ENCODE measurements around the gene TMEM108. TPM values are rescaled to one million over a fixed set of nuclear protein-coding genes. Genes with fewer than 3 reads are reported as not detected.

TMEM108 gene
- polyA plus RNA-seq, 1 of the 3 experiments (the other 2 are of a cell fraction) = 8.6 TPM

DNA sequence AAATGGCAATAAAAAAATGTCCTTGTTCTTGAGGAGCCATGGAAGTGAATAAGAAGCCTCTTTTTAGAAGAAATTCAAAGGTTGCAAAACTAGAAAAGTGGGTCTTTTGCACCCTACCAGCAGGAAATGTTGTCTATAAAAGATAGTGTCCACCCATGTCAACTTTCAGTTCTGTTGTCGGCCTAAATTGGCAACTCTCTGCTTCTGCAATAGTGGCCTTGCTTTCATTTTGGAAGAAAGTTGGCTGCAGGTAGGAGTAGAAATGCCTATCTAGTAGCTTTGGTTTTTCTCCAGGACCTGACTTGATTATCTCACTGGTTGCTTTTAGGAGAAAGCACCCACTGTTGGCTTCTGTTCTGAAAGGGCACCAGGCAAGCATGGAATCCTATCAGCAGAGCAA lies 85.4 kb downstream of the TMEM108 start:
- H3K27me3 ChIP-seq (ENCODE audit: insufficient read depth) = no peaks in the 10 kb centered on the region
- peaks cover 0 to 21% of the 10 kb centered on the region in 2 experiments; a peak in 2 of 4 replicates for H3K4me1 ChIP-seq (ENCODE audit: control insufficient read depth in 1 of 2, insufficient read depth in 2 of 2, low read depth in 1 of 2, low read length in 1 of 2)
- no peaks in the 10 kb centered on the region for H3K36me3 ChIP-seq (replicated peaks in 1 of 2; ENCODE audit: control insufficient read depth in 1 of 2, insufficient read depth in 2 of 2, low read length in 1 of 2)
- H3K79me2 ChIP-seq (ENCODE audit: insufficient read depth) = no peaks in the 10 kb centered on the region
- peak overlapping the region in 1 of 2 experiments; percentile 98; a peak in 2 of 4 replicates for H3K27ac ChIP-seq (ENCODE audit: low read depth in 2 of 2, low read length in 1 of 2)
- H3K9me2 ChIP-seq = no peaks in the 10 kb centered on the region
- H4K20me1 ChIP-seq (ENCODE audit: insufficient read depth) = no peaks in the 10 kb centered on the region
- no peak overlapping the region for H3K4me2 ChIP-seq
- no peak overlapping the region for H3K4me3 ChIP-seq (ENCODE audit: low read depth in 2 of 2, low read length in 1 of 2)
- H2AFZ ChIP-seq (ENCODE audit: low read depth) = no peak overlapping the region
- WGBS (ENCODE audit: low lambda C conversion rate) = 100% methylated on average over 1 of the region's 1 CpG
- TF ChIP-seq RXRA (IDR thresholded peaks at IDR 0.05; ENCODE audit: borderline replicate concordance, low read depth) = no peak
- no peak for TF ChIP-seq RFX5 (IDR thresholded peaks at IDR 0.05; ENCODE audit: low read length)
- CTCF ChIA-PET = interaction anchor here (1.2 to 2.6 kb wide), 2 partner anchors 27 to 82 kb away, joined by 3 to 26 read pairs; no protein-coding TSS in a partner anchor
- POLR2A ChIA-PET = no interaction called here
- no peaks in the 10 kb centered on the region for H3K9me3 ChIP-seq
- no peak for DNase-seq
- no peaks in the 10 kb centered on the region for H3F3A ChIP-seq (replicated peaks; ENCODE audit: insufficient read depth)
- H3K9ac ChIP-seq = no peak overlapping the region

DNA sequence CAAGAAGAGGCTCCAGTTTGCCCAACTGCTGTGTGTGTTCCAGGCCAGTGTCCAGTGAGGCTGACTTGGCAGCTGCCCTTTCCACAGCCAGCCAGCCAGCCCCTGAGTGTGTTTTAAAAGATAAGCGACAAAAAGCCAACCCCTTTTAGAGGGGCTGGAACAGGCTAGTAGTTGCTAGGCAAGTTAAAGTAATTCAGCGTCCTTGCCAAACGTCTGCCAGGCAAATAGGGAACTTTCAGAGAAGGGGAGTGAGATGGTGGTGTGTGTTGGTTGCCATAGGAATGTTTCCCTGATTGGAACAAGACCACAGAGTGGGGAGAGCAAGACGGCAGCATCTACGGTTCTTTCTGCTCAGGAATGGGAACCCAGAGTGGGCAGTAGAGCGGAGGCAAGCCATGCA lies 86.3 kb downstream of the TMEM108 start:
- H3K36me3 ChIP-seq (replicated peaks in 1 of 2; ENCODE audit: control insufficient read depth in 1 of 2, insufficient read depth in 2 of 2, low read length in 1 of 2) = no peaks in the 10 kb centered on the region
- no peaks in the 10 kb centered on the region for H3F3A ChIP-seq (replicated peaks; ENCODE audit: insufficient read depth)
- TF ChIP-seq SMC3 (IDR thresholded peaks at IDR 0.05; ENCODE audit: low read depth, low read length) (peak; percentile 12; the same call in 1 of the 2 replicates), CHD2 (IDR thresholded peaks at IDR 0.05; ENCODE audit: low read length, partially characterized antibody) (no peak), RFX5 (IDR thresholded peaks at IDR 0.05; ENCODE audit: low read length) (peak; percentile 98), FOSL2 (IDR thresholded peaks at IDR 0.05; ENCODE audit: borderline replicate concordance, low read depth) (no peak), RXRA (IDR thresholded peaks at IDR 0.05; ENCODE audit: borderline replicate concordance, low read depth) (no peak), POLR2AphosphoS5 (IDR thresholded peaks at IDR 0.05; ENCODE audit: low read depth, low read length) (no peak), FOXJ3 (CRISPR knock-in tag; IDR thresholded peaks at IDR 0.05) (0 out of 2 replicates have a peak, but pooled peaks have one; percentile 71), GATA2 (CRISPR knock-in tag; IDR thresholded peaks at IDR 0.05) (peak; percentile 81), TAF1 (IDR thresholded peaks at IDR 0.05; ENCODE audit: borderline replicate concordance, low read depth, low read length) (no peak), EP300 (IDR thresholded peaks at IDR 0.05; ENCODE audit: borderline replicate concordance in 1 of 2, low read depth in 1 of 2, low read length in 1 of 2) (peak in 1 of 2 experiments; percentile 81; a peak in 2 of 4 replicates), NRF1 (IDR thresholded peaks at IDR 0.05; ENCODE audit: low read depth, low read length) (no peak), RCOR1 (IDR thresholded peaks at IDR 0.05; ENCODE audit: low read length) (0 out of 2 replicates have a peak, but pooled peaks have one; percentile 58), NFIC (IDR thresholded peaks at IDR 0.05; ENCODE audit: borderline replicate concordance) (no peak), FOXM1 (IDR thresholded peaks at IDR 0.05; ENCODE audit: low read depth) (no peak), SIN3A (IDR thresholded peaks at IDR 0.05; ENCODE audit: borderline replicate concordance, low read depth, low read length) (no peak), JUND (IDR thresholded peaks at IDR 0.05) (no peak), EZH2phosphoT487 (IDR thresholded peaks at IDR 0.05; ENCODE audit: borderline replicate concordance, low read depth) (no peak)
- TF ChIP-seq, protein P1, sequence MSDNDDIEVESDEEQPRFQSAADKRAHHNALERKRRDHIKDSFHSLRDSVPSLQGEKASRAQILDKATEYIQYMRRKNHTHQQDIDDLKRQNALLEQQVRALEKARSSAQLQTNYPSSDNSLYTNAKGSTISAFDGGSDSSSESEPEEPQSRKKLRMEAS (IDR thresholded peaks at IDR 0.05; ENCODE audit: low read depth) = no peak
- TF ChIP-seq, protein P2, sequence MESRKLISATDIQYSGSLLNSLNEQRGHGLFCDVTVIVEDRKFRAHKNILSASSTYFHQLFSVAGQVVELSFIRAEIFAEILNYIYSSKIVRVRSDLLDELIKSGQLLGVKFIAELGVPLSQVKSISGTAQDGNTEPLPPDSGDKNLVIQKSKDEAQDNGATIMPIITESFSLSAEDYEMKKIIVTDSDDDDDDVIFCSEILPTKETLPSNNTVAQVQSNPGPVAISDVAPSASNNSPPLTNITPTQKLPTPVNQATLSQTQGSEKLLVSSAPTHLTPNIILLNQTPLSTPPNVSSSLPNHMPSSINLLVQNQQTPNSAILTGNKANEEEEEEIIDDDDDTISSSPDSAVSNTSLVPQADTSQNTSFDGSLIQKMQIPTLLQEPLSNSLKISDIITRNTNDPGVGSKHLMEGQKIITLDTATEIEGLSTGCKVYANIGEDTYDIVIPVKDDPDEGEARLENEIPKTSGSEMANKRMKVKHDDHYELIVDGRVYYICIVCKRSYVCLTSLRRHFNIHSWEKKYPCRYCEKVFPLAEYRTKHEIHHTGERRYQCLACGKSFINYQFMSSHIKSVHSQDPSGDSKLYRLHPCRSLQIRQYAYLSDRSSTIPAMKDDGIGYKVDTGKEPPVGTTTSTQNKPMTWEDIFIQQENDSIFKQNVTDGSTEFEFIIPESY (IDR thresholded peaks at IDR 0.05; ENCODE audit: borderline replicate concordance, low read depth) = no peak
- TF ChIP-seq, protein P3, sequence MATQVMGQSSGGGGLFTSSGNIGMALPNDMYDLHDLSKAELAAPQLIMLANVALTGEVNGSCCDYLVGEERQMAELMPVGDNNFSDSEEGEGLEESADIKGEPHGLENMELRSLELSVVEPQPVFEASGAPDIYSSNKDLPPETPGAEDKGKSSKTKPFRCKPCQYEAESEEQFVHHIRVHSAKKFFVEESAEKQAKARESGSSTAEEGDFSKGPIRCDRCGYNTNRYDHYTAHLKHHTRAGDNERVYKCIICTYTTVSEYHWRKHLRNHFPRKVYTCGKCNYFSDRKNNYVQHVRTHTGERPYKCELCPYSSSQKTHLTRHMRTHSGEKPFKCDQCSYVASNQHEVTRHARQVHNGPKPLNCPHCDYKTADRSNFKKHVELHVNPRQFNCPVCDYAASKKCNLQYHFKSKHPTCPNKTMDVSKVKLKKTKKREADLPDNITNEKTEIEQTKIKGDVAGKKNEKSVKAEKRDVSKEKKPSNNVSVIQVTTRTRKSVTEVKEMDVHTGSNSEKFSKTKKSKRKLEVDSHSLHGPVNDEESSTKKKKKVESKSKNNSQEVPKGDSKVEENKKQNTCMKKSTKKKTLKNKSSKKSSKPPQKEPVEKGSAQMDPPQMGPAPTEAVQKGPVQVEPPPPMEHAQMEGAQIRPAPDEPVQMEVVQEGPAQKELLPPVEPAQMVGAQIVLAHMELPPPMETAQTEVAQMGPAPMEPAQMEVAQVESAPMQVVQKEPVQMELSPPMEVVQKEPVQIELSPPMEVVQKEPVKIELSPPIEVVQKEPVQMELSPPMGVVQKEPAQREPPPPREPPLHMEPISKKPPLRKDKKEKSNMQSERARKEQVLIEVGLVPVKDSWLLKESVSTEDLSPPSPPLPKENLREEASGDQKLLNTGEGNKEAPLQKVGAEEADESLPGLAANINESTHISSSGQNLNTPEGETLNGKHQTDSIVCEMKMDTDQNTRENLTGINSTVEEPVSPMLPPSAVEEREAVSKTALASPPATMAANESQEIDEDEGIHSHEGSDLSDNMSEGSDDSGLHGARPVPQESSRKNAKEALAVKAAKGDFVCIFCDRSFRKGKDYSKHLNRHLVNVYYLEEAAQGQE (IDR thresholded peaks at IDR 0.05; ENCODE audit: low read depth, low read length) = no peak
- TF ChIP-seq, protein P4, sequence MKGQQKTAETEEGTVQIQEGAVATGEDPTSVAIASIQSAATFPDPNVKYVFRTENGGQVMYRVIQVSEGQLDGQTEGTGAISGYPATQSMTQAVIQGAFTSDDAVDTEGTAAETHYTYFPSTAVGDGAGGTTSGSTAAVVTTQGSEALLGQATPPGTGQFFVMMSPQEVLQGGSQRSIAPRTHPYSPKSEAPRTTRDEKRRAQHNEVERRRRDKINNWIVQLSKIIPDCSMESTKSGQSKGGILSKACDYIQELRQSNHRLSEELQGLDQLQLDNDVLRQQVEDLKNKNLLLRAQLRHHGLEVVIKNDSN (IDR thresholded peaks at IDR 0.05; ENCODE audit: borderline replicate concordance, low read depth) = no peak

More for the DNA sequence above, 86.3 kb downstream of the TMEM108 start:
- no peaks in the 10 kb centered on the region for H4K20me1 ChIP-seq (ENCODE audit: insufficient read depth)
- no peak overlapping the region for H3K9ac ChIP-seq
- ChIA-PET POLR2A (no interaction called here), CTCF (interaction anchor here (0.9 to 2.6 kb wide), 9 partner anchors 12 to 393 kb away, joined by 3 to 26 read pairs (median 4); no protein-coding TSS in a partner anchor)
- H3K4me1 ChIP-seq (ENCODE audit: control insufficient read depth in 1 of 2, insufficient read depth in 2 of 2, low read depth in 1 of 2, low read length in 1 of 2) = peaks cover 0 to 20% of the 10 kb centered on the region in 2 experiments; a peak in 2 of 4 replicates
- WGBS (ENCODE audit: low lambda C conversion rate) = 33% methylated on average over 6 of the region's 6 CpGs
- H3K27me3 ChIP-seq (ENCODE audit: insufficient read depth) = no peaks in the 10 kb centered on the region
- H3K9me2 ChIP-seq = no peaks in the 10 kb centered on the region
- no peak overlapping the region for H2AFZ ChIP-seq (ENCODE audit: low read depth)
- DNase-seq = peak; percentile 58
- no peak overlapping the region for H3K4me2 ChIP-seq
- no peaks in the 10 kb centered on the region for H3K9me3 ChIP-seq
- peak overlapping the region in 1 of 2 experiments; percentile 28; a peak in 1 of 4 replicates for H3K4me3 ChIP-seq (ENCODE audit: low read depth in 2 of 2, low read length in 1 of 2)
- no peaks in the 10 kb centered on the region for H3K79me2 ChIP-seq (ENCODE audit: insufficient read depth)
- H3K27ac ChIP-seq (ENCODE audit: low read depth in 2 of 2, low read length in 1 of 2) = peak overlapping the region in 1 of 2 experiments; percentile 98; a peak in 3 of 4 replicates

Data from SK-N-SH (cell line).